Neural progenitor cell (in vitro differentiated cells): ENCODE data around the gene CYB561.

Experiments
- EZH2 ChIP-seq: fragments of 200-600 bp; sonication (generic); IDR thresholded peaks from 2 replicates; pipeline ENCODE4 v1.6.1; 2017; ENCODE audit warnings: antibody characterized with exemption, mild to moderate bottlenecking, moderate library complexity
- EZH2phosphoT487 ChIP-seq: fragments of 200-600 bp; sonication (generic); IDR thresholded peaks from 2 replicates; pipeline ENCODE4 v1.6.1; 2017; ENCODE audit warnings: antibody characterized with exemption
- TF ChIP-seq, protein P1 (sequence below): fragments of 200-600 bp; sonication (generic); IDR thresholded peaks from 2 replicates; pipeline ENCODE4 v1.5.1; 2017; ENCODE audit warnings: antibody characterized with exemption, mild to moderate bottlenecking

DNA sequence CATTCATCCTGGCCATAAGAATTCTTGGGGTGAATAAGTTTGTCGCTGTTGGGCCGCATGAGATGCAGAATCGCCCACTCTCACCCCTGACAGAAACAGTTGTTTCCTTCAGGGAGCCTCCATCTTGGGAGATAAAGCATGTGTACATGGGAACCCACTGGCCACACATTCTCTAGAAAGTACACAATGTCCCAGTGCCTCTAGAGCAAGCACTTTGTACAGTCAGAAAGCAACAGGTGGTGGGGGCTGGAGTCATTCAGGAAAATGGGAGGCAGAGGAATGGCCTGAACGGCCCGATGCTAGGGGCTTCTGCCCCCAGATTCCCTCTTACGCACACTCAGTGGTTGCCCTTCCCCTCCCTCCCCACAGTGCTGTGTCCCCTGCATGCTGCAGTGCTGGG is 46.8 kb upstream of the CYB561 start:
- TF ChIP-seq, protein P1, sequence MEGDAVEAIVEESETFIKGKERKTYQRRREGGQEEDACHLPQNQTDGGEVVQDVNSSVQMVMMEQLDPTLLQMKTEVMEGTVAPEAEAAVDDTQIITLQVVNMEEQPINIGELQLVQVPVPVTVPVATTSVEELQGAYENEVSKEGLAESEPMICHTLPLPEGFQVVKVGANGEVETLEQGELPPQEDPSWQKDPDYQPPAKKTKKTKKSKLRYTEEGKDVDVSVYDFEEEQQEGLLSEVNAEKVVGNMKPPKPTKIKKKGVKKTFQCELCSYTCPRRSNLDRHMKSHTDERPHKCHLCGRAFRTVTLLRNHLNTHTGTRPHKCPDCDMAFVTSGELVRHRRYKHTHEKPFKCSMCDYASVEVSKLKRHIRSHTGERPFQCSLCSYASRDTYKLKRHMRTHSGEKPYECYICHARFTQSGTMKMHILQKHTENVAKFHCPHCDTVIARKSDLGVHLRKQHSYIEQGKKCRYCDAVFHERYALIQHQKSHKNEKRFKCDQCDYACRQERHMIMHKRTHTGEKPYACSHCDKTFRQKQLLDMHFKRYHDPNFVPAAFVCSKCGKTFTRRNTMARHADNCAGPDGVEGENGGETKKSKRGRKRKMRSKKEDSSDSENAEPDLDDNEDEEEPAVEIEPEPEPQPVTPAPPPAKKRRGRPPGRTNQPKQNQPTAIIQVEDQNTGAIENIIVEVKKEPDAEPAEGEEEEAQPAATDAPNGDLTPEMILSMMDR: no peak
- TF ChIP-seq EZH2phosphoT487: no peak
- TF ChIP-seq EZH2: no peak
